Measurements from ENCODE around the gene ANXA4.

DNA sequence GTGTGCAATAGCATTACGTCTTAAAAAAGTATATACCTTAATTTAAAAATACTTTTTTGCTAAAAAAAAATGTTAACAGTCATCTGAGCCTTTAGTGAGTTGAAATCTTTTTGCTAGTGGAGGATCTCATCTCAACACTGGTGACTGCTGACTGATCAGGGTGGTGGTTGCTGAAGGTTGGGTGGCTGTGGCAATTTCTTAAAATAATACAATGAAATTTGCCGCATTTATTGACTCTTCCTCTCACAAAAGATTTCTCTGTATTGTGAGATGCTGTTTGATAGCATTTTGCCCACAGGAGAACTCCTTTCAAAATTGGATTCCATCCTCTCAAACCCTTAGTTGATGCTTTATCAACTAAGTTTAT, 46.1 kb upstream of the ANXA4 start:
- no peak for TF ChIP-seq POLR2AphosphoS5 (IDR thresholded peaks at IDR 0.05; ENCODE audit: borderline replicate concordance, low read depth, low read length)
- TF ChIP-seq EZH2 (IDR thresholded peaks at IDR 0.05) = no peak

Data from SK-N-MC (cell line).